GM18951 (cell line): ENCODE data around the gene ARHGAP12.

Source experiments
- POLR2A ChIP-seq: IDR thresholded peaks from 4 replicates; pipeline ENCODE4 v1.6.1; 2011; ENCODE audit warnings: mild to moderate bottlenecking; ENCODE audit not compliant: insufficient read length, insufficient read depth; ENCODE audit errors: extremely low read depth
- in situ Hi-C: fragments of 300-500 bp; cut with MboI; formaldehyde crosslinking; loops from one replicate; pipeline ENCODE4 v1.12.0; 2022; ENCODE audit warnings: low sequenced_read_pairs, mixed read lengths, inconsistent platforms; ENCODE audit not compliant: unreplicated experiment

ARHGAP12 gene

DNA sequence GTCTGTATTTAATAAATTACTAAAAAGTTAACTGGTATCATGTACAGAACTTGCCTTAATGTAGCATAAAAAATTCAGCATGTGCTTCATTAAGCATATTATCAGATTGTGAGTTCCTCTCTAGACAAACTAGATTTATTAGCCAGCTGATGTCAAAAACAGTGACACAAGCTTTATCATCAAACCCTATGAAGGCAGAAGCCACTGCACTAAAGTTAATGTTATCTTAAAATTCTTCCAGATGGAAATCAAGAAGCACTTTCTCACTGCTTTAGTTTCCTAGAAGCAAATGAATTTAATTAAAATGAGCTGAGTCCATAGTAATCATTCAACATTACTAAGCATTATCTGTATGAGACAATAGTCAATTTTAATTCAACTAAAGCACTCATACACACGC, 96.4 kb downstream of the ARHGAP12 start:
- no peak for TF ChIP-seq POLR2A
- in situ Hi-C loops: no loop called here

DNA sequence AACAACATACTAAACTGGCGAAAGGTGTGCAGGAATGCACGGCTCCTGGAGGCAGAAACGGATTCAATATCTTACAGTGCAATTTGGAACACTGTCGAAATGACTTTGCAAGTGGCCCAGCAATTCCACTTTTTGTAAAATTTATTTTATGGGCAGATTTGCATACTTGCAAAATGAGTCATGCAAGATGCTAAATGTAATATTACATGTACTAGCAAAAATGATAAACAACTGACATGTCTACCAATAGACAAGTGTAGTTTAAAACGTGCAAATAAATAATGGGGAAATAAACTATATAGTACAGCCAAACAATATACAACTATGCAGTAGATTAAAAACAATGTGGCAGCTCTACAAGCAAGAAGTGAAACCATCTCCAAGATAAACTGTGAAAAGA, 97.7 kb downstream of the ARHGAP12 start:
- TF ChIP-seq POLR2A: no peak
- in situ Hi-C loops: no loop called here

- no peak for TF ChIP-seq POLR2A
- in situ Hi-C loops: no loop called here
Observed at GRCh38 chr10:31829776-31830175, 98.9 kb downstream of the ARHGAP12 start.

DNA sequence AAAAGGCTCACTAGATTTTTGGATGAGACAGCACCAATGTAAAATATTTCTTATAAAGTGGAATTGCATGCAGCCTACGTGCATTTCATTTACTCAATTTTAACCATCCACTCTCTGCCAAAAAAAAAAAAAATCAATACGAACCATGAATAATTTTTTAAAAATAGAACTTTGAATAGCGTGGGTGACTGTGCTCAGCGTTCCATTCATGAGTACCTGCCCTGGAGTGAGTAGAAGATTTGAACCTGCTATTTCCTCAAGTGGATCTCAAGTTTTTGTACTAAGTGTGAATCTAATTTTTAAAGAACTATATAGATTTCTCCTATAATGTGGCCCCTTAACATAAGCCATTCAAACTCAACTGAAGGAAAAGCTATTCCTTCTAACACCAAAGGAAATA, 105.3 kb downstream of the ARHGAP12 start:
- in situ Hi-C loops: no loop called here
- TF ChIP-seq POLR2A: no peak

DNA sequence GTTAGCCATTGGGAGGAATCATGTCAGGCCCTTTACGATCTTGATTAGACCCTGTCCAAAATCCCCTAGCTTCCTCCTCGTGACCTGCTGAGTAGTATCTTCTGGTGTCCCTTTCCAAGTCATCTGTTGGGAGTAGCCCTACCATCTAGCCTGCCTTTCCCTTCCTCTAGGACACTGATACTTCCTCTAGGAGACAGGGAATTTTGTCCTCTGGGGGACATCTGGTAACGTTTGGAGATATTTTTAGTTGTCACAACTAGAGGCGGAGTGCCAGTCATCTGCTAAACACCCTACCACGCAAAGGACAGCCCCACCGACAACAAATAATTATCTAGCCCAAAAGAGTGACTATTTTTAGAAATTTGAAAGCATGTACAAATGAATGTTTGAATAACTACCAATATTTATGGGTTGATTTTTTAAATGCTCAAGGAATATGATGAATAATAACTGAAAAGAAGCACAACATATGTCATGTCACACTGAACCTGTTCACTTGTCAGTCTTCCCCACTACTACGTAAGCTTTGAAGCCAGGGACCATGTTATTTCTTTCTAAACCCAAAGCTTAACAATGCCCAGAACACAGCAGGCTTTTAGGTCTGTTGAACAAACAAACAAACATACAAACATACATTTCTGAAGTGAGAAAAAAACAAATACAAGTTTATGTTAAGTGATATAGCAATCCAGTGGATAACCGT, 105.9 kb downstream of the ARHGAP12 start:
- in situ Hi-C loops: no loop called here
- TF ChIP-seq POLR2A: no peak

GRCh38 chr10:31822150-31822549, 106.5 kb downstream of the ARHGAP12 start:
- no peak for TF ChIP-seq POLR2A

DNA sequence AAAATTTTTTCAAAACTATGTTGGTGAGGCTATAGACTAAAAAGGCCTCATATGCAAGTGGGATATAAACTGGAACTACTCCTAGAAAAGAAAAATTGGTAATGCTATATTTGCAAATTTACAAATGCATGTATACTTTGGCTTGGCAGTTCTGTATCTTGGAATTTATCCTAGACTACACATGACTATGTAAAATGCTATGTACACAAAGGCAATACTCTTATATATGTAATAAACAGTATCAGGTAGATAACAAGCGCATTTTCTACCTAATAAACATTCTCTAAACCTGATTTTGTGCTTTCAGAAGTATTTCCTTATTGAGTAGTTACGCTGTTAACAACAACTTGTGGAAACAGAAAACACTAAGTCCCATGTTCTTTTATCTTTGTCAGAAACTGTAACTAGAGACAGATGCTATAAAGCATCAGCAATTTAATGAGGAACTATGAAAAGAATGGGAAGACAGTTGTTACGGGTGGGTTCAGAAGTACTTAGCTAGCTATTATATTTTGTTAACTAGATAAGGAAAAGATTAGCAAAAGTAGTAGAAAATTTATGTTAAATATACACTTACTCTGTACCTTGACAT, 107.8 kb downstream of the ARHGAP12 start:
- TF ChIP-seq POLR2A: no peak
- in situ Hi-C loops: no loop called here

More at GRCh38 chr10:31822150-31822549, 106.5 kb downstream of the ARHGAP12 start:
- in situ Hi-C loops: no loop called here

- in situ Hi-C loops: no loop called here
- TF ChIP-seq POLR2A: no peak
Observed at GRCh38 chr10:31820096-31820495, 108.5 kb downstream of the ARHGAP12 start.

DNA sequence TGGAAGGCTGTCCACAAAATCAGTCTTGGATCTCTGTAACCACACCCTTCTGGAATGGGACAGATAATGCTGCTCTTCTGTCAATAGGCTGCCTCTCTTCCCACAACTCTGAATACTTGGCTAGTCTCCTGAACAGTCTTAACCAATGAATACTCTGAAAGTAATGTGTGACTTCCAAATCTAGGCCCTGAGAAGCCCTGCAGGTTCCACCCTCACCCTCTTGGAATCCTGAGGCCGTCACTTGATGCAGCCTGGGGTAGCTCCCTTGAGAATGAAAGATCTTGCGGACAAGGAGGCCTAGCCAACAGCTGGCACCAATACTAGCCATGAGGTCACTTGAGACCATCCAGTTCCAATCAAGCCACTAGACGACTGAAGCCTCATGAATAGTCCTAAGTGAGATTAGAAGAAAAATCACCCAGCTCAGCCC, 109.2 kb downstream of the ARHGAP12 start:
- TF ChIP-seq POLR2A: no peak
- in situ Hi-C loops: loop anchor here (10.0 kb wide), 1 partner anchor 1085 kb away; no protein-coding TSS in a partner anchor

- no peak for TF ChIP-seq POLR2A
- in situ Hi-C loops: loop anchor here (10.0 kb wide), 1 partner anchor 1082 kb away; no protein-coding TSS in a partner anchor
Observed at GRCh38 chr10:31816318-31816717, 112.3 kb downstream of the ARHGAP12 start.

DNA sequence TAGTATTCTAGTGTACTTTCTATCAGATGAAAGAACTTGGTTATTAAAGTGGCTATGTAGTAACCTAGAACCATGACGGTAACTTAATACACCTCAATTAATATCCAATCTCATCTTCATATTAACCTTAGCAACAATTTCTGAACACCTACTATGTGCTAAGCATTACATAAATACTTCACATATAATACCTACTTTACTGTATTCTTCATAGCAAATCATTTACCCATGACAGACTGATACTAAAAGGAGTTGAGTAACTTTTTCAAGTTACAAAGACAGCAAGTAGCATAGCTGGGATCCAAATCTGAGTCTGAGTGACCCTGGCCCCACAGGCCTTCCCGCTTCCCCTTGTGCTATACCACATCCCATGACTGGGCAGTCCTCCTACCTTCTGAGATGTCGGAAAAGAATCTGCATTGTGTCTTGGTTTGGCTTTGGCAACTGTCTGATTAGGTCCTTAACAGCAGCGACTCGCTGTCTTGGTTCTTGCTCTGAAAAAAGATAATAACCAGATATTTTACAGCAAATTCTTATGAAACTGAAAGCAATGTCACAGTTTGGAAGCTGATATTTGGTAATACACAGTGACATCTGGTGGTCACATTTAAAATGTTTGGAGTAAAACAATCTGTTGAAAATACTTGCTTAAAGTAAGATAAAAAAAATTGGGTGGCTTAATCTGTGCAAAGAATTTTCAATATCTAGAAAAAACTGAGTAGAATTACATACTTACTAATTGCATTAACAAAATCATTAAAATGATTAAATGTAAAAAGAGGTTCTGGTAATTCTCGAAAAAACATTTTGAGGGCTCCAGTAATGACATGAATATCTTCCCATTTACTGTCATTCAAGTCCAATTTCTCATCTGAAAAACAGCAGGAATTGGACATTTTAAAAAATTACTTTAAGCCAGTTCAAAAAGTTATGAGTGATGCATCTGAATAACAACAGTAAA, 120.1 kb downstream of the ARHGAP12 start:
- no peak for TF ChIP-seq POLR2A
- in situ Hi-C loops: no loop called here

GRCh38 chr10:31804352-31804810, 124.2 kb downstream of the ARHGAP12 start:
- in situ Hi-C loops: no loop called here
- TF ChIP-seq POLR2A: no peak

DNA sequence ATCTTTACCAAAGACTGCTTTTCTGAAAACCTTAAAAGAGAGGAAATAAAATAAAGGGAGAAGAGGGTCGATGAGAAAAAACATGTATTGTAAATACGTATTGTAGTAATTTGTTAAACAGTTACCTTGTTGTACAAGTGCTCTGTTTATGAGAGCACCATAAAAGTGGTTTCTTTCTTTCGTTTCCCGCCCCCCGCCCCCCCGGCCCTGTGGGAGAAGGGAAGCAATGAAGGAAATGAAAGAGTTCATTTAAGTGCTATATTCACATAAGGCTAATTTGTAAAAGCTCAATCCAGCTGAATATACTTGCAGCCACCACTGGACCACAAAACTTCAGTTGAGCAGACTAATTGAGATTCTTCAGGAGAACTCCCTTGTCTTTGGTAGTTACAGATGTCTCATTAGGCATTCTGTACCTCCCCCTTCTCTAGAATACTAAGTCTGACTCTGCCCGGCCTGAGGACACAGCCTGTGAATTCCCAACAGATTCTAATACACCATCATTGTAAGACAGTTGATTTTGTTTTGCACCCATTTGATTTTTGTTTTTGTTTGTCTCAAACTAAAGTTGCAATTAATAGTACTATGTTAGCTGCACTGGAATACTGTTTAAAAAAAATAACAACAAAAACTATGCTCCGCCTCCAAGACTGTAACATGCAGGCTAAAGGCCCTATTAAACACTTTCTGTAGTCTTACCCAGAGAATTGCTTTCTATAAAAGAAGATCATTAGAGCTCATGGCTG, 124.9 kb downstream of the ARHGAP12 start:
- no peak for TF ChIP-seq POLR2A
- in situ Hi-C loops: no loop called here

- in situ Hi-C loops: no loop called here
- TF ChIP-seq POLR2A: no peak
Observed at GRCh38 chr10:31799181-31799580, 129.4 kb downstream of the ARHGAP12 start.
